Spleen (tissue), 11 donors: ENCODE results near the gene GALNT16. TPM values are rescaled to one million over a fixed set of nuclear protein-coding genes. Genes with fewer than 3 reads are reported as not detected.
A peak's percentile ranks its signal among the peaks of the same experiment; 100 is the strongest.

Experiments used
- DNase-seq: peaks from one replicate; pipeline ENCODE4 v3.0.0-alpha.2; 2020
- H3K27ac ChIP-seq, 8 donors: fragments of 200-600 bp; sonication (generic) in 7 of 8; 1 replicate in 4 of 8; 2 replicates in 4 of 8; pipeline versions ENCODE4 v1.5.0 to v1.8.0; 2016 to 2021; ENCODE audit warnings: inconsistent platforms in 4 of 8, mild to moderate bottlenecking in 4 of 8, moderate library complexity in 1 of 8
- H3K27me3 ChIP-seq, 7 donors: fragments of 200-600 bp; sonication (generic) in 6 of 7; replicated peaks in 1 of 7; 1 replicate in 4 of 7; 2 replicates in 3 of 7; pipeline versions ENCODE4 v1.5.0 to v1.8.0; 2016 to 2021; ENCODE audit warnings: inconsistent platforms in 3 of 7, mild to moderate bottlenecking in 1 of 7
- H3K36me3 ChIP-seq, 6 donors: fragments of 200-600 bp; sonication (generic) in 5 of 6; 1 replicate in 4 of 6; 2 replicates in 2 of 6; pipeline versions ENCODE4 v1.5.0 to v1.8.0; 2016 to 2021; ENCODE audit warnings: inconsistent platforms in 2 of 6
- H3K4me1 ChIP-seq, 6 donors: fragments of 200-600 bp; sonication (generic) in 5 of 6; 1 replicate in 3 of 6; 2 replicates in 3 of 6; pipeline versions ENCODE4 v1.5.0 to v1.8.0; 2016 to 2021; ENCODE audit warnings: inconsistent platforms in 3 of 6
- H3K4me3 ChIP-seq, 8 donors: fragments of 200-600 bp; sonication (generic) in 7 of 8; 1 replicate in 4 of 8; 2 replicates in 4 of 8; pipeline versions ENCODE4 v1.5.0 to v1.8.0; 2016 to 2021; ENCODE audit warnings: inconsistent platforms in 4 of 8, mild to moderate bottlenecking in 4 of 8, moderate library complexity in 2 of 8
- H3K9me3 ChIP-seq, 8 donors: fragments of 200-600 bp; sonication (generic) in 7 of 8; 1 replicate in 4 of 8; 2 replicates in 4 of 8; pipeline versions ENCODE4 v1.5.0 to v1.8.0; 2016 to 2021; ENCODE audit warnings: inconsistent platforms in 4 of 8
- CTCF ChIP-seq, 11 experiments: fragments of 200-600 bp in 7 of 11; fragments of 450-650 bp in 4 of 11; sonication (generic) in 4 of 11; IDR thresholded peaks in 8 of 11; conservative IDR thresholded peaks in 3 of 11; 1 replicate in 7 of 11; 2 replicates in 4 of 11; pipeline versions ENCODE4 v1.4.0 to v1.8.0; 2016 to 2021; ENCODE audit warnings: antibody characterized with exemption in 11 of 11, inconsistent platforms in 4 of 11, mild to moderate bottlenecking in 1 of 11
- POLR2A ChIP-seq, 3 donors: fragments of 450-650 bp; IDR thresholded peaks; one replicate each; pipeline ENCODE4 v1.5.1; 2017; ENCODE audit warnings: antibody characterized with exemption in 3 of 3, mild to moderate bottlenecking in 1 of 3
- POLR2AphosphoS5 ChIP-seq, 3 donors: sonication (generic); formaldehyde crosslinking; IDR thresholded peaks; one replicate each; pipeline ENCODE4 v1.5.1; 2017; ENCODE audit warnings: antibody characterized with exemption in 3 of 3
- WGBS, 5 donors: extraction: QIAGEN DNeasy Blood & Tissue Kit in 3 of 5; methylation state at CpG; one replicate each; pipeline versions ENCODE4 v1.1.5 to v1.1.7; 2013 to 2018; 5-methylcytosine and 5-hydroxymethylcytosine counted together
- intact Hi-C: fragments of 100-400 bp; cut with DNase I; formaldehyde crosslinking; loops from one replicate; pipeline ENCODE4 v1.15.0; 2023; ENCODE audit warnings: low total_unique reads
- polyA plus RNA-seq, 3 donors: library from polyadenylated mRNA; stranded (reverse); fragments of 200-250 nt; gene quantifications; one replicate each; pipeline ENCODE4 v1.2.1, GENCODE V29; 2013
- total RNA-seq, 7 donors: library from RNA; depleted of rRNA in 3 of 7; stranded (reverse); fragments of >200 nt in 3 of 7; fragmentation: NEBNext Ultra II Directional in 4 of 7; extraction: Animal tissue kit (Norgen Biotek cat#: 25700) in 4 of 7; gene quantifications; one replicate each; pipeline versions ENCODE4 v1.1.0 to v1.2.1, GENCODE V29; 2016 to 2021
- donor health status: healthy with polysubstance abuse.
- donor health status: DM: no; HTN: no; CAD: no; lungs with moderate emphysema.
- donor health status: DM: no; HTN: no; CAD: no.
- donor health status: Bipolar disorder and iron deficiency.
- donor health status: healthy.
- donor health status: DM: no; HTN: no; CAD: no.
- donor health status: DM: yes; HTN: yes; CAD: no.

Gene GALNT16
- total and polyA plus RNA-seq, 10 donors: 2.1 to 36.4 (median 10.0) TPM

- Histone ChIP-seq H3K4me1 (peaks cover 40 to 74% (median 61%) of the 10 kb centered on the region in 6 donors), H3K36me3 (peaks cover 0 to 22% (median 10%) of the 10 kb centered on the region in 6 donors), H3K27me3 (no peaks in the 10 kb centered on the region), H3K9me3 (no peaks in the 10 kb centered on the region), H3K4me3 (peak overlapping the region in 5 of 8 donors; percentile 73 to 95 (median 83)), H3K27ac (no peak overlapping the region)
- intact Hi-C loops: no loop called here
- TF ChIP-seq POLR2AphosphoS5 (IDR thresholded peaks at IDR 0.05): no peak
- TF ChIP-seq POLR2A (IDR thresholded peaks at IDR 0.05): no peak
- TF ChIP-seq CTCF (IDR thresholded peaks at IDR 0.05 in 8 of 11, conservative IDR thresholded peaks at IDR 0.05 in 3 of 11): no peak
- 87 to 94% (median 89%) methylated on average over 6 of the region's 6 CpGs for WGBS, 5 donors
- DNase-seq: no peak
These were observed 140.2 kb downstream of the GALNT16 start for GRCh38 chr14:69400154-69400553.

- Histone ChIP-seq H3K4me3 (peak overlapping the region in 1 of 8 donors; percentile 78), H3K4me1 (peaks cover 32 to 57% (median 44%) of the 10 kb centered on the region in 6 donors), H3K27me3 (no peaks in the 10 kb centered on the region), H3K27ac (no peak overlapping the region), H3K9me3 (no peaks in the 10 kb centered on the region), H3K36me3 (peaks cover 0 to 11% (median 0%) of the 10 kb centered on the region in 6 donors)
- TF ChIP-seq POLR2A (IDR thresholded peaks at IDR 0.05): no peak
- no peak for TF ChIP-seq POLR2AphosphoS5 (IDR thresholded peaks at IDR 0.05)
- no peak for TF ChIP-seq CTCF (IDR thresholded peaks at IDR 0.05 in 8 of 11, conservative IDR thresholded peaks at IDR 0.05 in 3 of 11)
- intact Hi-C loops: no loop called here
- 78 to 90% (median 87%) methylated on average over 2 of the region's 2 CpGs for whole genome bisulfite sequencing, 5 donors
- no peak for DNase-seq
These were observed 141.9 kb downstream of the GALNT16 start for GRCh38 chr14:69401841-69402240.

- no peak for DNase-seq
- peaks cover 0 to 11% (median 0%) of the 10 kb centered on the region in 6 donors for H3K36me3 ChIP-seq
- WGBS, 5 donors: 92 to 97% (median 96%) methylated on average over 3 of the region's 3 CpGs
- H3K9me3 ChIP-seq: no peaks in the 10 kb centered on the region
- intact Hi-C loops: no loop called here
- no peak overlapping the region for H3K27ac ChIP-seq
- no peaks in the 10 kb centered on the region for H3K27me3 ChIP-seq
- TF ChIP-seq CTCF (IDR thresholded peaks at IDR 0.05 in 8 of 11, conservative IDR thresholded peaks at IDR 0.05 in 3 of 11): no peak
- no peak for TF ChIP-seq POLR2AphosphoS5 (IDR thresholded peaks at IDR 0.05)
- no peak for TF ChIP-seq POLR2A (IDR thresholded peaks at IDR 0.05)
- H3K4me3 ChIP-seq: no peak overlapping the region
- peaks cover 22 to 51% (median 31%) of the 10 kb centered on the region in 6 donors for H3K4me1 ChIP-seq
These were observed 144.5 kb downstream of the GALNT16 start for GRCh38 chr14:69404478-69404877.

- no peak for DNase-seq
- TF ChIP-seq POLR2AphosphoS5 (IDR thresholded peaks at IDR 0.05) (no peak), POLR2A (IDR thresholded peaks at IDR 0.05) (no peak)
- Histone ChIP-seq H3K27me3 (no peaks in the 10 kb centered on the region), H3K4me1 (peaks cover 19 to 50% (median 27%) of the 10 kb centered on the region in 6 donors), H3K4me3 (no peak overlapping the region), H3K36me3 (peaks cover 0 to 11% (median 0%) of the 10 kb centered on the region in 6 donors), H3K9me3 (no peaks in the 10 kb centered on the region), H3K27ac (no peak overlapping the region)
- intact Hi-C loops: no loop called here
- WGBS, 5 donors: 84 to 90% (median 88%) methylated on average over 5 of the region's 5 CpGs
These were observed 144.9 kb downstream of the GALNT16 start for GRCh38 chr14:69404883-69405282.

- Histone ChIP-seq H3K9me3 (no peaks in the 10 kb centered on the region), H3K27me3 (no peaks in the 10 kb centered on the region), H3K27ac (no peak overlapping the region), H3K36me3 (peaks cover 0 to 11% (median 0%) of the 10 kb centered on the region in 6 donors), H3K4me1 (peaks cover 11 to 46% (median 18%) of the 10 kb centered on the region in 6 donors), H3K4me3 (no peak overlapping the region)
- TF ChIP-seq POLR2AphosphoS5 (IDR thresholded peaks at IDR 0.05) (no peak), POLR2A (IDR thresholded peaks at IDR 0.05) (no peak), CTCF (IDR thresholded peaks at IDR 0.05 in 8 of 11, conservative IDR thresholded peaks at IDR 0.05 in 3 of 11) (no peak)
- intact Hi-C loops: no loop called here
- DNase-seq: no peak
These were observed 145.8 kb downstream of the GALNT16 start for GRCh38 chr14:69405762-69406161.
